GM13977 (cell line): ENCODE measurements around the gene RPA4.
"Not testable (repeated sequence)": the region's sequence is repeated elsewhere in the genome, so short reads cannot be mapped to it uniquely, and the experiment has no call there.

ENCODE experiments used
- DNase-seq: peaks from one replicate; pipeline ENCODE4 v3.0.0; 2012; ENCODE audit warnings: low spot score
- CTCF ChIP-seq: IDR thresholded peaks from 2 replicates; pipeline ENCODE4 v1.5.1; 2012; ENCODE audit warnings: mild to moderate bottlenecking, control low read depth; ENCODE audit not compliant: insufficient read depth; ENCODE audit errors: extremely low read depth, missing control alignments
- in situ Hi-C: fragments of 300-500 bp; cut with MboI; formaldehyde crosslinking; loops from one replicate; pipeline ENCODE4 v1.12.0; 2022; ENCODE audit warnings: low sequenced_read_pairs, low pct_unique_long_range_greater_than_20kb, mixed read lengths, inconsistent platforms; ENCODE audit not compliant: unreplicated experiment

RPA4 gene

GRCh38 chrX:96843566-96843965, 40.1 kb upstream of the RPA4 start:
- no peak for DNase-seq
- in situ Hi-C loops, result no loop called here
- TF ChIP-seq CTCF, result no peak

- in situ Hi-C loops, result no loop called here
- no peak for DNase-seq
- TF ChIP-seq CTCF, result no peak
Measured at GRCh38 chrX:96846841-96847240, 36.9 kb upstream of the RPA4 start.

- DNase-seq, in situ Hi-C loops: not testable (repeated sequence)
Measured at GRCh38 chrX:96859422-96859821, 24.3 kb upstream of the RPA4 start.

GRCh38 chrX:96861218-96861617, 22.5 kb upstream of the RPA4 start:
- in situ Hi-C loops, result no loop called here
- no peak for DNase-seq
- no peak for TF ChIP-seq CTCF

GRCh38 chrX:96861661-96862060, 22.0 kb upstream of the RPA4 start:
- in situ Hi-C loops, result no loop called here
- no peak for DNase-seq
- no peak for TF ChIP-seq CTCF

- no peak for DNase-seq
- TF ChIP-seq CTCF, result no peak
- in situ Hi-C loops, result no loop called here
Measured at GRCh38 chrX:96884027-96884426, 319 bp downstream of the RPA4 start.

GRCh38 chrX:96889726-96890125, 6.0 kb downstream of the RPA4 start:
- no peak for TF ChIP-seq CTCF
- DNase-seq, result no peak
- in situ Hi-C loops, result no loop called here
